IMR-90 (cell line): ENCODE measurements around the gene DLK2. TPM values are rescaled to one million over a fixed set of nuclear protein-coding genes. Genes with fewer than 3 reads are reported as not detected.

Experiments used
- ATAC-seq: fragments of 200-7000 bp; cut with Tn5 transposase; 2 replicates; pipeline ENCODE4 v1.9.1; 2020; ENCODE audit warnings: low read depth, mild to moderate bottlenecking, moderate library complexity
- BruUV-seq: library from RNA; stranded (reverse); fragments of 400-500 nt; replicated peaks from 2 replicates; lab custom pipeline; 2021; lab: Mats Ljungman, UMichigan
- CTCF ChIA-PET: fragments of 300-600 bp; formaldehyde crosslinking; extraction: SDS; loops from one replicate; lab custom pipeline; 2021; ENCODE audit warnings: antibody characterized with exemption; lab: Yijun Ruan, JAX
- POLR2A ChIA-PET: fragments of 300-600 bp; sonication (Branson Sonifier 250); formaldehyde crosslinking; loops from one replicate; lab custom pipeline; 2022; ENCODE audit warnings: antibody characterized with exemption; ENCODE audit not compliant: unreplicated experiment; lab: Charles Lee
- DNase-seq: peaks from one replicate; pipeline ENCODE4 v3.0.0; 2013
- H2AFZ ChIP-seq: replicated peaks from 2 replicates; pipeline ENCODE3; 2013; ENCODE audit warnings: low read length, mild to moderate bottlenecking; ENCODE audit not compliant: poor library complexity
- H2AK5ac ChIP-seq: 2 replicates; pipeline ENCODE4 v1.6.1; 2013; ENCODE audit warnings: low read depth, low read length, inconsistent platforms
- H2AK9ac ChIP-seq: replicated peaks from 2 replicates; pipeline ENCODE3; 2013; ENCODE audit warnings: mild to moderate bottlenecking, low read depth, low read length, moderate library complexity; ENCODE audit not compliant: poor library complexity
- H2BK120ac ChIP-seq: 2 replicates; pipeline ENCODE4 v1.6.1; 2013; ENCODE audit warnings: low read depth, low read length, inconsistent platforms
- H2BK15ac ChIP-seq: 3 replicates; pipeline ENCODE4 v1.6.1; 2013; ENCODE audit warnings: low read depth, low read length, inconsistent platforms
- H2BK20ac ChIP-seq: 2 replicates; pipeline ENCODE4 v1.6.1; 2013; ENCODE audit warnings: low read depth, mild to moderate bottlenecking, inconsistent platforms, low read length, moderate library complexity
- H2BK5ac ChIP-seq: 2 replicates; pipeline ENCODE4 v1.6.1; 2013; ENCODE audit warnings: mild to moderate bottlenecking, low read depth, low read length, inconsistent platforms; ENCODE audit not compliant: poor library complexity, severe bottlenecking
- H3K14ac ChIP-seq: replicated peaks from 2 replicates; pipeline ENCODE4 v1.6.1; 2013; ENCODE audit warnings: low read depth, low read length, inconsistent platforms
- H3K18ac ChIP-seq: 2 replicates; pipeline ENCODE4 v1.6.1; 2013; ENCODE audit warnings: low read depth, low read length, control low read depth
- H3K23ac ChIP-seq: 2 replicates; pipeline ENCODE4 v1.6.1; 2013; ENCODE audit warnings: low read depth, low read length, inconsistent platforms
- H3K27ac ChIP-seq: 2 replicates; pipeline ENCODE4 v1.5.1; 2013; ENCODE audit warnings: mild to moderate bottlenecking, control low read depth, low read length; ENCODE audit not compliant: insufficient read depth
- H3K27me3 ChIP-seq: 2 replicates; pipeline ENCODE4 v1.6.1; 2013; ENCODE audit warnings: low read length; ENCODE audit not compliant: control insufficient read depth, insufficient read depth
- H3K36me3 ChIP-seq: 2 replicates; pipeline ENCODE4 v1.6.1; 2013; ENCODE audit warnings: low read length, mixed read lengths; ENCODE audit not compliant: control insufficient read depth, insufficient read depth
- H3K4ac ChIP-seq: 2 replicates; pipeline ENCODE4 v1.6.1; 2013; ENCODE audit warnings: low read depth, low read length, inconsistent platforms
- H3K4me1 ChIP-seq: 2 replicates; pipeline ENCODE4 v1.6.1; 2013; ENCODE audit warnings: low read length, mixed read lengths; ENCODE audit not compliant: control insufficient read depth, insufficient read depth
- H3K4me2 ChIP-seq: 2 replicates; pipeline ENCODE4 v1.6.1; 2013; ENCODE audit warnings: low read depth, mild to moderate bottlenecking, control low read depth, low read length, moderate library complexity
- H3K4me3 ChIP-seq: 2 replicates; pipeline ENCODE4 v1.5.1; 2013; ENCODE audit warnings: low read depth, mild to moderate bottlenecking, control low read depth, low read length, moderate library complexity; ENCODE audit not compliant: insufficient read depth
- H3K56ac ChIP-seq: 2 replicates; pipeline ENCODE4 v1.6.1; 2013; ENCODE audit warnings: low read length, inconsistent platforms; ENCODE audit not compliant: insufficient read depth; ENCODE audit errors: extremely low read depth
- H3K79me1 ChIP-seq, 2 experiments: 2 replicates each; pipeline ENCODE4 v1.6.1; 2013; ENCODE audit warnings: low read length in 2 of 2, inconsistent platforms in 1 of 2, low read depth in 1 of 2
- H3K9ac ChIP-seq: 2 replicates; pipeline ENCODE4 v1.6.1; 2013; ENCODE audit warnings: low read depth, low read length, control low read depth
- H3K9me1 ChIP-seq: 2 replicates; pipeline ENCODE4 v1.6.1; 2013; ENCODE audit warnings: low read length, inconsistent platforms; ENCODE audit not compliant: insufficient read depth
- H3K9me3 ChIP-seq: 2 replicates; pipeline ENCODE4 v1.6.1; 2013; ENCODE audit warnings: low read length; ENCODE audit not compliant: control insufficient read depth, insufficient read depth
- H4K20me1 ChIP-seq: 2 replicates; pipeline ENCODE4 v1.6.1; 2013; ENCODE audit warnings: low read length, inconsistent platforms; ENCODE audit not compliant: insufficient read depth
- H4K5ac ChIP-seq: 2 replicates; pipeline ENCODE4 v1.6.1; 2013; ENCODE audit warnings: mild to moderate bottlenecking, low read depth, low read length, control low read depth
- H4K8ac ChIP-seq, 2 experiments: 2 replicates each; pipeline ENCODE4 v1.6.1; 2013; ENCODE audit warnings: low read depth in 2 of 2, low read length in 2 of 2, control low read depth in 1 of 2, inconsistent platforms in 1 of 2
- H4K91ac ChIP-seq: 2 replicates; pipeline ENCODE4 v1.6.1; 2013; ENCODE audit warnings: low read depth, low read length, inconsistent platforms; ENCODE audit not compliant: insufficient read depth
- MXI1 ChIP-seq: IDR thresholded peaks from 2 replicates; pipeline ENCODE4 v1.6.1; 2012; ENCODE audit warnings: low read depth, mild to moderate bottlenecking, low read length, moderate library complexity, borderline replicate concordance
- WGBS, 2 experiments: methylation state at CpG; one replicate each; pipeline versions ENCODE4 v1.1.5 to v1.1.7; 2013; ENCODE audit warnings: missing lambda C conversion rate in 2 of 2; ENCODE audit not compliant: insufficient read length in 1 of 2; ENCODE audit errors: extremely low coverage in 2 of 2; 5-methylcytosine and 5-hydroxymethylcytosine counted together
- dilution Hi-C: fragments of 300-500 bp; cut with HindIII; formaldehyde crosslinking; loops from one replicate; pipeline ENCODE4 v1.14.3; 2018; ENCODE audit warnings: low sequenced_read_pairs; ENCODE audit not compliant: unreplicated experiment
- in situ Hi-C: fragments of 300-500 bp; cut with MboI; formaldehyde crosslinking; loops from 3 replicates; pipeline ENCODE4 v1.14.3; 2019; ENCODE audit warnings: low sequenced_read_pairs, inconsistent platforms, mixed read lengths
- intact Hi-C: fragments of 100-400 bp; cut with micrococcal nuclease; formaldehyde crosslinking; loops from 2 replicates; pipeline ENCODE4 v1.10.0; 2022
- polyA plus RNA-seq, 3 experiments: library from polyadenylated mRNA; depleted of rRNA; stranded (reverse); fragments of >200 nt; gene quantifications; 2 replicates each; pipeline ENCODE4 v1.2.3, GENCODE V29; 2012; ENCODE audit warnings: low replicate concordance in 1 of 3
- total RNA-seq: library from RNA; depleted of rRNA; stranded (reverse); fragments of >200 nt; gene quantifications from 2 replicates; pipeline ENCODE4 v1.2.3, GENCODE V29; 2012

DLK2 gene
- total and polyA plus RNA-seq, 2 of the 4 experiments (the other 2 are of a cell fraction): 0.90 to 2.8 TPM

GRCh38 chr6:43464337-43464736 lies 9.0 kb upstream of the DLK2 start:
- H2AK9ac ChIP-seq: no peak overlapping the region
- H2BK120ac ChIP-seq: no peak overlapping the region
- ChIA-PET POLR2A (no interaction called here), CTCF (interaction anchor here (0.6 kb wide), 2 partner anchors 10 to 37 kb away, joined by 3 read pairs; no protein-coding TSS in a partner anchor)
- H3K4ac ChIP-seq: no peak overlapping the region
- no peaks in the 10 kb centered on the region for H3K36me3 ChIP-seq
- DNase-seq: no peak
- no peak overlapping the region for H2AK5ac ChIP-seq
- H3K79me1 ChIP-seq: no peaks in the 10 kb centered on the region
- intact Hi-C loops (no loop called here), dilution Hi-C loops (no loop called here), in situ Hi-C loops (loop anchor here (5.0 kb wide), 1 partner anchor 33 kb away; no protein-coding TSS in a partner anchor)
- no peak overlapping the region for H2BK5ac ChIP-seq
- no peak overlapping the region for H3K9ac ChIP-seq
- ATAC-seq: no peak
- whole genome bisulfite sequencing, 2 experiments: no CpG with 5 or more reads among the region's 8 CpGs
- peaks cover 34% of the 10 kb centered on the region for H3K27me3 ChIP-seq
- no peaks in the 10 kb centered on the region for H3K9me1 ChIP-seq
- no peaks in the 10 kb centered on the region for H3K4me1 ChIP-seq
- H4K5ac ChIP-seq: no peak overlapping the region
- no peaks in the 10 kb centered on the region; the same call in 1 of the 2 replicates for H3K9me3 ChIP-seq
- TF ChIP-seq MXI1: no peak
- no peak overlapping the region for H3K18ac ChIP-seq
- no peak overlapping the region for H3K23ac ChIP-seq
- no TSS peak for BruUV-seq
- H2BK20ac ChIP-seq: no peak overlapping the region
- H3K27ac ChIP-seq: no peak overlapping the region
- no peak overlapping the region for H3K14ac ChIP-seq
- H4K20me1 ChIP-seq: no peaks in the 10 kb centered on the region
- no peak overlapping the region for H2BK15ac ChIP-seq
- no peak overlapping the region for H4K91ac ChIP-seq
- no peak overlapping the region for H4K8ac ChIP-seq
- H3K4me3 ChIP-seq: no peak overlapping the region
- H2AFZ ChIP-seq: no peak overlapping the region
- H3K56ac ChIP-seq: no peak overlapping the region
- H3K4me2 ChIP-seq: no peak overlapping the region
